WTC11 (cell line): ENCODE results near the gene RRAGD. TPM values are rescaled to one million over a fixed set of nuclear protein-coding genes. Genes with fewer than 3 reads are reported as not detected.

Source experiments
- ATAC-seq: fragments of 200-7000 bp; cut with Tn5 transposase; 2 replicates; pipeline ENCODE4 v1.10.0; 2021; ENCODE audit warnings: mild to moderate bottlenecking, moderate library complexity
- CTCF ChIA-PET: fragments of 300-600 bp; sonication (Branson Sonifier 250); formaldehyde crosslinking; loops from one replicate; lab custom pipeline; 2021; ENCODE audit warnings: antibody characterized with exemption; lab: Charles Lee
- POLR2A ChIA-PET: fragments of 350-600 bp; sonication (Branson Sonifier 250); formaldehyde crosslinking; loops from one replicate; lab custom pipeline; 2021; ENCODE audit warnings: antibody characterized with exemption; lab: Charles Lee
- DNase-seq: peaks from one replicate; pipeline ENCODE4 v3.0.0; 2021; ENCODE audit warnings: low spot score
- H3K27ac Mint-ChIP-seq: 2 replicates; pipeline ENCODE4 v1.8.0; 2021; ENCODE audit warnings: mixed read lengths
- H3K27me3 Mint-ChIP-seq: 2 replicates; pipeline ENCODE4 v1.8.0; 2021; ENCODE audit warnings: low read depth, mild to moderate bottlenecking, moderate library complexity, mixed read lengths
- H3K36me3 Mint-ChIP-seq: 2 replicates; pipeline ENCODE4 v1.8.0; 2021; ENCODE audit warnings: mixed read lengths
- H3K4me1 Mint-ChIP-seq: 2 replicates; pipeline ENCODE4 v1.8.0; 2022; ENCODE audit warnings: mixed read lengths
- H3K4me3 Mint-ChIP-seq: 2 replicates; pipeline ENCODE4 v1.8.0; 2021; ENCODE audit warnings: mild to moderate bottlenecking, moderate library complexity, mixed read lengths
- H3K9me3 Mint-ChIP-seq: 2 replicates; pipeline ENCODE4 v1.8.0; 2021; ENCODE audit warnings: mixed read lengths
- ARID4B ChIP-seq: sonication (generic); formaldehyde crosslinking; IDR thresholded peaks from 2 replicates; pipeline ENCODE4 v1.8.0; 2023; ENCODE audit warnings: missing genetic modification reagents, mild to moderate bottlenecking, borderline replicate concordance
- ATF3 ChIP-seq: sonication (generic); formaldehyde crosslinking; conservative IDR thresholded peaks from 2 replicates; pipeline ENCODE4 v1.8.1; 2022; ENCODE audit warnings: mild to moderate bottlenecking, missing genetic modification reagents
- CTCF ChIP-seq: fragments of 200-600 bp; IDR thresholded peaks from 2 replicates; pipeline ENCODE4 v1.8.0; 2022; ENCODE audit warnings: antibody characterized with exemption
- ERG ChIP-seq: fragments of 250-450 bp; sonication (Bioruptor Pico); IDR thresholded peaks from 2 replicates; pipeline ENCODE4 v1.8.0; 2021; ENCODE audit warnings: mild to moderate bottlenecking
- MAX ChIP-seq: sonication (generic); formaldehyde crosslinking; IDR thresholded peaks from 2 replicates; pipeline ENCODE4 v1.8.0; 2022; ENCODE audit warnings: mild to moderate bottlenecking, missing genetic modification reagents
- MXD4 ChIP-seq: fragments of 250-450 bp; sonication (Bioruptor Pico); IDR thresholded peaks from 2 replicates; pipeline ENCODE4 v1.8.0; 2021; ENCODE audit warnings: mild to moderate bottlenecking, moderate library complexity, borderline replicate concordance
- NR1H2 ChIP-seq: sonication (generic); formaldehyde crosslinking; IDR thresholded peaks from 2 replicates; pipeline ENCODE4 v1.9.0; 2021; ENCODE audit warnings: mild to moderate bottlenecking, moderate library complexity, missing genetic modification reagents
- NR3C1 ChIP-seq: sonication (generic); formaldehyde crosslinking; conservative IDR thresholded peaks from 2 replicates; pipeline ENCODE4 v1.8.1; 2023; ENCODE audit warnings: low read depth, mild to moderate bottlenecking, missing genetic modification reagents
- PRDM15 ChIP-seq: sonication (generic); formaldehyde crosslinking; IDR thresholded peaks from 2 replicates; pipeline ENCODE4 v1.8.0; 2022; ENCODE audit warnings: missing genetic modification reagents
- SMAD3 ChIP-seq: sonication (generic); formaldehyde crosslinking; IDR thresholded peaks from 2 replicates; pipeline ENCODE4 v1.8.0; 2022; ENCODE audit warnings: missing genetic modification reagents, mild to moderate bottlenecking, borderline replicate concordance
- STAT6 ChIP-seq: sonication (generic); formaldehyde crosslinking; conservative IDR thresholded peaks from 2 replicates; pipeline ENCODE4 v1.8.1; 2023; ENCODE audit warnings: mild to moderate bottlenecking, low read depth, missing genetic modification reagents, moderate library complexity
- ZNF317 ChIP-seq: sonication (generic); formaldehyde crosslinking; IDR thresholded peaks from 2 replicates; pipeline ENCODE4 v1.8.1; 2023; ENCODE audit warnings: low read depth, mild to moderate bottlenecking, moderate library complexity, missing genetic modification reagents, borderline replicate concordance
- ZNF532 ChIP-seq: fragments of 250-450 bp; sonication (Bioruptor Pico); IDR thresholded peaks from 2 replicates; pipeline ENCODE4 v1.9.0; 2021; ENCODE audit warnings: mild to moderate bottlenecking, borderline replicate concordance
- ZNF671 ChIP-seq: fragments of 250-450 bp; sonication (Bioruptor Pico); IDR thresholded peaks from 2 replicates; pipeline ENCODE4 v1.8.0; 2021; ENCODE audit warnings: mild to moderate bottlenecking
- total RNA-seq: library from RNA; stranded (reverse); gene quantifications from 3 replicates; pipeline ENCODE4 v1.2.3, GENCODE V29; 2021

The RRAGD gene
- total RNA-seq, 1 experiment from 2014 or later: 25.4 TPM

- no peak for TF ChIP-seq ARID4B
- no peak for TF ChIP-seq ZNF317
- TF ChIP-seq SMAD3: no peak
- no peak for TF ChIP-seq ERG (CRISPR knock-in tag)
- TF ChIP-seq, all 79 proteins: peak for 0
Measured at GRCh38 chr6:89454300-89454699, 42.2 kb upstream of the RRAGD start (continued).

- POLR2A ChIA-PET: no interaction called here
- no peak for ATAC-seq
- DNase-seq: no peak
- H3K4me1 Mint-ChIP-seq: no peaks in the 10 kb centered on the region
- no peaks in the 10 kb centered on the region for H3K36me3 Mint-ChIP-seq
- CTCF ChIA-PET: interaction anchor here (1.6 kb wide), 2 partner anchors 77 to 157 kb away, joined by 4 to 5 read pairs; no protein-coding TSS in a partner anchor
- no peaks in the 10 kb centered on the region for H3K9me3 Mint-ChIP-seq
- TF ChIP-seq MAX (no peak), CTCF (no peak), NR3C1 (no peak), SMAD3 (no peak), ZNF671 (CRISPR knock-in tag) (no peak), STAT6 (CRISPR knock-in tag) (no peak), ATF3 (CRISPR knock-in tag) (no peak), PRDM15 (CRISPR knock-in tag) (no peak), ZNF532 (no peak), NR1H2 (CRISPR knock-in tag) (no peak), MXD4 (CRISPR knock-in tag) (no peak)
- no peaks in the 10 kb centered on the region for H3K27me3 Mint-ChIP-seq
- no peak overlapping the region for H3K27ac Mint-ChIP-seq
- no peak overlapping the region for H3K4me3 Mint-ChIP-seq
Measured at GRCh38 chr6:89452281-89452680, 40.2 kb upstream of the RRAGD start.
